Ammon's horn (tissue), 1 donor: ENCODE measurements around the gene ARHGEF28.

ENCODE experiments used
- DNase-seq: peaks from one replicate; pipeline ENCODE4 v3.0.0-alpha.2; 2016; ENCODE audit warnings: low spot score

Gene ARHGEF28

GRCh38 chr5:73816656-73817420, 190.8 kb downstream of the ARHGEF28 start:
- no peak for DNase-seq

GRCh38 chr5:73818357-73818756, 192.4 kb downstream of the ARHGEF28 start:
- no peak for DNase-seq

DNA sequence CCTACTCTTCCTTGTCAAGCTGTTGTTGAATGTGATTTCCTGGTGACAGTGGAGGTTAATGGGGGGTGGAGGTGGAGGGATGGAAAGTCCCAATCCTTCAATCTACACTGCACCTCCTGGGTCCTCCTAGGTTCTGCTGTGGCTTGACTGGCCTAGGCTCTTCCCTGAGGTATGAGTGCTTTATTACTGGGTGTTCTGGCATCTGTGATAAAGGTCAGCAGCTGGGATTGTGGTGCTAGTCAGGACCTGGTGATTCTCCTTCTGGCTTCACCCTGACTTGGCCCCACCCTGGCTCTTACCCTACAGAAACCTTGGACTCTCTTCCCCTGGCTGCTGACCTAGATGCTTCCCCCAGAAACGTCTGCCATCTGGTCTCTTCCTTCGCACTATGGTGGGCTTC, 194.3 kb downstream of the ARHGEF28 start:
- DNase-seq, result no peak

DNA sequence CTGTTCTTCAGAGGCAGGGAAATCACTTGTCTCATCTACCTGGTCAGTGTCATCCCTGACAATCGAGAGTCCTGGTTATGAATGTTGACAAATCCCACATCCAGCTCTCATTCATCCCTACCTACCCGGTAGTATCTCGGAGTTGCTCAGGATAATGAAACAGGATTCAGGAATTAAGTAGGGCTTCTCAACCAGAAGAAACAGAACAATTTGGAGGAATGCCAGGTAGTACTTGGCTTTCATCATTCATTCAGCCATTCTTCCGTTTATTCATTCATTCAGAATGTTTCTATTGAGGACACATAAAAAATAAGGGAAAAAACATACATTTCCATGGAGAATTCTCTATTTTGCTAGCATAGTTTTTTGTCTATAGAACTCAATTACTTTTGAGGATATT, 195.0 kb downstream of the ARHGEF28 start:
- no peak for DNase-seq

DNA sequence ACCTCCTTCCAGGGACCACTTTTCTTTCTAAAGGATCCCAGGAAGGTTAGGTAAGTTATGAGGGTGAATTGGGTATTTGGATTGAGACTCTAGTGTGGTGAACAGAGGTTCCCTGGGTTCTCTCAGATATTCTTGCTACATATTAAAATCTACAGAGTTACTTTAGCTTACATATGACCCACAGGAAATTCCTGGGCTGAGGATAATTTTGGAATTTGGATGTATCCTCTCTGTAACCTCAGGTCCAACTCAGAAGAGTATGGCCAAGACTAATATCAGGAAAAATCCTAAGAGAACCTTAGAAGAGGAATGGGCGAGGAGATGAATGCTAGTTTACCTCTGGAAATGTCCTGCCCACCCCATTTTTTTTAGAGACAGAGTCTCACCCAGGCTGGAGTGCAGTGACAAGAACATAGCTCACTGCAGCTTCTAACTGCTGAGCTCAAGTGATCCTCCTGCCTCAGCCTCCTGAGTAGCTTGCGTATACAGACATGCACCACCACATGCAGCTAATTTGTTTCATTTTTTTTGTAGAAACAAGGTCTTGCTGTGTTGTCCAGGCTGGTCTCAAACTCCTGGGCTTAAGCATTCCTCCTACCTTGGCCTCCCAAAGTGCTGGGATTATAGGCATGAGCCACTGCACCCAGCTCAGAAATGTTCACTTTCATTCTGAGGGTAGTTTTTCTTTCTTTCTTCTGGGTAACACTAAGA, 196.4 kb downstream of the ARHGEF28 start:
- no peak for DNase-seq

DNA sequence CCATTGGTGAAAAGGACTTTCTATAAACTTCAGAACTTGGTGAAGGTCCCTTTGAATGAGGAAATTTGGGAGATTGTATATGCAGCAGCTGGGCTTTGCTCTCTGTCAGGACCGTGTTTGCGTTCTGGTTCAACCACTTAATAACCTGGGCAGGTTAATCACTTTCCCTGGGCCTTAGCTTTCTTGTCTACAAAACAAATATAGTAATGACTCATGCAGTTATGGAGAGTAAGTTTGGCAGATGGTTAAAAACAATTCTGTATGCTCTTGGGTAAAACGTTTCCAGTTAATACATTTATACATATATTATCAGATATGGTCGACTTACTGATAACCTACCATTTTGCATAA, 197.0 kb downstream of the ARHGEF28 start:
- DNase-seq, result no peak

DNA sequence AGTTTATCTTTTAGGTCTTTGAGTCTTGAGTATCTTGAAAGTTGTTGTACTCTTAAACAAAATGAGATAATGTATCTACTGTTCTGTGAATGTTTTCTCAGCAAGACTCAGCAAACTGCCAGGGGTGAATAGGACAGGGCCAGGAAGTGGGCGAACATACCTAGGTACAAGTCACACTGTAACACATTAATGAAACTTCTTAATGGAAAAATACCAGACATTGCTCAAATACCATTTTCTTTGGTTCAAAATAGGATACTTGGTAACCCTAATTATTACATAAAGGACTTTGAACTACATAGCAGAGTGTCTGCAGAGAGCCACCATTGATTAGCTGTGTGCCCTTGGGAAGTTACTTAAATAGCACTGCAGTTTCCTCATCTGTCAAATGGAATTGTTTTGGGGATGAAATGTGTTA, 197.5 kb downstream of the ARHGEF28 start:
- no peak for DNase-seq

DNA sequence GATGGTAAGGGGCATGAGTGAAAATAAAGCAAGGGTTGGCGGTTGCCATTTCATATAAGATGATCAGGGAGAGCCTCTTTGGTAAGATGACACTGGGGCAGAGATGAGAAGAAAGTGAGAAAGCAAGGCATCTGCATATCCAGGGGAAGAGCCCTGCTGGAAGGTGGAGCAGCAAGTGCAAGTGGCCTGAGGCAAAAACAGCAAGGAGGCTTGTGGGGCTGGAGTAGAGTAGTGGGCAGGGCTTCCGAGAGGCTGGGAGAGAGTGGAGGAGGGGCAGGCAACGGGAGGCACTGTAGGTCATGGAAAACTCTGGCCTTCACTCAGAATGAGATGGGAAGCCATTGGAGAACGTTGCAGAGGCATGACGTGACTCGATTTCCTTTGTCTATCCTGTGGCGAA, 199.2 kb downstream of the ARHGEF28 start:
- no peak for DNase-seq

DNA sequence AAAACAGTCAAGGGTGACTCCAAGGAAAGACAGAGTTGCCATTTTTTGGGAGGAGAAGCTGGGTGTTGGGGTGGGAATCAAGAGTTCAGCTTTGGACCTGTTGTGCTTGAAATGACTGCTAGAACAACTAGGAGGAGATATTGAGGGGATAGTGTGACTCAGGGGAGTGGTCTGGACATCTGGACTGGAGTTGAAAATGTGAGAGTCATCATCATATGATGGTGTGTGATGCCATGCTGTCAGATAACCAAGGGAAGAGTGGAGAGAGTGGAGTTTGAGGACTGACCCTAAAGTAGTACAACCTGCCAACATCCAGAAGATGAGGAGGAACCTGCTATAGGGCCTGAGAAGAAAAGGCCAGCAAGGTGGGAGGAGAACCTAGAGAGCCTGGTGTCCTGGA, 199.7 kb downstream of the ARHGEF28 start:
- no peak for DNase-seq

- no peak for DNase-seq
Observed at GRCh38 chr5:73826301-73827105, 200.5 kb downstream of the ARHGEF28 start.

GRCh38 chr5:73827106-73827450, 201.1 kb downstream of the ARHGEF28 start:
- DNase-seq, result no peak

DNA sequence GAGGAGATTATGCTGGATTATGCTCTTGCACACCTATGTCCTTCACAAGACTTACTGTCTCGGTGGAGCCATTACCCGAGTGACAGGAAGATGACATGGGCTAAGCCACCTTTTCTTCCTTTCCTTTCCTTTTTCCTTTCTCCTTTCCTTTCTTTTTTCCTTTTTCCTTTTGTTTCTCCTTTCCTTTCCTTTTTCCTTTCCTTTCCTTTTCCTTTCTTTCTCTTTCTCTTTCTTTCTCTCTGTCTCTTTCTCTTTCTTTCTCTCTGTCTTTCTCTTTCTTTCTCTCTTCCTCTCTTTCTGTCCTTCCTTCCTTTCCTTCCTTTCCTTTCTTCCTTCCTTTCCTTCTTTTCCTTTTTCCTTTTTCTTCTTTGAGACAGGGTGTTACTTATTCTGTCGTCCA, 202.5 kb downstream of the ARHGEF28 start:
- DNase-seq, result no peak

DNA sequence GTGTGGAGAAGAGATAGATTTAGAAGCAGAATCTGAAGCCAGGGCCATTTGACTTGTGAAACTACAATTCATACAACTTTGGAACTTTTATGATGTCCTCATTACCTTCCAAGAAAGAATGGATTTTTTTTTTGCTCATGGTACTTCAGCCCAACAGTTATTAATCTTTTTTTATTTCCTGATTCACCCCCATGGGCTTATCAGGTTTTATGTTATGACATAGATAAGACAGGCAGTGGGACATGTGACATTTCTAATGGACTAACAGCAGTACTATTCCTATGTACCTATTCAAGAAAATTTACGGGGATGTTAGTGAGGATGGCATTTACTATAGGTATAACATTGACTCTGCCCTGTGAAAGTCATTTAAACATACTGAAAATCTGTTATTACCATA, 204.7 kb downstream of the ARHGEF28 start:
- no peak for DNase-seq

GRCh38 chr5:73831066-73831465, 205.1 kb downstream of the ARHGEF28 start:
- no peak for DNase-seq

DNA sequence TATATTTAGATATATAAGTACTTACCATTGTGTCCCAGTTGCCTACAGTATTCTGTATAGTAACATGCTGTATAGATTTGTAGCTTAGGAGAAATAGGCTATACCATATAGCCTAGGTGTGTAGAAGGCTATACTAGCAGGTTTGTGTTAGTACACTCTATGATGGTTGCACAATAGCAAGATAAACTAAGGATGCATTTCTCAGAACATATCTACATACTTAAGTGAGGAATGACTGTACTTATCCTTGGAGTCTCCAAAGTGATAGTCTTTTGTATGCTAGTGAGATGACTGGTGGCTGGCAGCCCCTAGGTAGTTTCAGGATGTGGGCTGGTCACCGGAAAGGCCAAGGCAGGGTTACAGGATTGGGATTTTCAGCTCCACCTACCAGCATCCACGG, 208.7 kb downstream of the ARHGEF28 start:
- no peak for DNase-seq

DNA sequence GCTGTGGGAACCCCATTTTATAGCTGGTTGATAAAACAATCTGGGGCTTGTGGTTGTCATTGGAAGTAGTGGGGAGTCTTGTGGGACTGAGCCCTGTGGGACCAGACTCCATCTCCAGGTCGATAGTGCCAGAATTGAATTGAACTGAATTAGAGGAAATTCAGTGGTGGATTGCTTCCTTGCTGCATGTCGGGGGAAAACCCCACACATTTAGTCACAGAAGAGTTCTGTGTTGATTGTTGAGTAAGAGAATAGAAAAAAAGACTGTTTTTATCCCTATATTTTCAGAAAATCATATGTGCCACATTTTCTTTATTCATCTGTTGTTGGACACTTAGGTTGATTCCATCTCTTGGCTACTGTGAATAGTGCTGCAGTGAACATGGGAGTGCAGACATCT, 209.7 kb downstream of the ARHGEF28 start:
- no peak for DNase-seq

GRCh38 chr5:73836607-73837006, 210.6 kb downstream of the ARHGEF28 start:
- DNase-seq, result no peak

GRCh38 chr5:73838901-73839300, 212.9 kb downstream of the ARHGEF28 start:
- DNase-seq, result no peak

DNA sequence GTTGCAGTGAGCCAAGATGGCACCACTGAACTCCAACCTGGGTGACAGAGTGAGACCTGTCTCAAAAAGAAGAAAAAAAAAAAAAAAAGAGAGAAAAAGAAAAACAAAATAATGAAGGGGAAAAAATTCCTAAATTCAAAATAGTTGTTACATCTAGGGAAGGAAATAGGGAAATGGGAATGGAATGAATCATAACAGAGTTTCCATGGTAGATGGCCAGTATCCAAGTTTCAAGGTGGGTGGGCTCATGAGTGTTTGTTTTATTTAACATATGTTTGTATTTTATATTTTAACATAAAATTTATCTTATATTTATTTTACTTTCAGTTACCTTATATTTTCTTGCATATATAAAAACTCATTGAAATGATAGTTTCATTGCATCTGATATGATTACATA, 215.6 kb downstream of the ARHGEF28 start:
- DNase-seq, result no peak

DNA sequence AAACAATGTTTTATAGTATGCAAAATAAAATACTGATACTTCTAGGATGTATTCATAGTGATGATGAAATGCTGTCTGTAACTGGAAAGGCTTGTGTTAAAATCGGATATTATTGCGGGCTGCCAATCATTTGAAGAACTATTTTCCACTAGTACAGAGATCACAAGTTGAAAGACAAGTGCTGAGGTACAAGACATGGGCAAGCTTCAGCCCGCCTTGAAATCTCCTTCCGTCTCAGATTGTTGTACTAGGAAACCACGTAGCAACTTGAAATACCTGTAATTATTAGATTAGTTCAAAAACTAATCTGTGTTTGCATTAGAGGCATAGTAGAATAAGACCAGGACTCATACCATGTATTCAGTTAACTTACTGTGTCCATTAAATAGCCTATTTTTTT, 218.2 kb downstream of the ARHGEF28 start:
- no peak for DNase-seq

GRCh38 chr5:73851471-73852181, 225.6 kb downstream of the ARHGEF28 start:
- no peak for DNase-seq

DNA sequence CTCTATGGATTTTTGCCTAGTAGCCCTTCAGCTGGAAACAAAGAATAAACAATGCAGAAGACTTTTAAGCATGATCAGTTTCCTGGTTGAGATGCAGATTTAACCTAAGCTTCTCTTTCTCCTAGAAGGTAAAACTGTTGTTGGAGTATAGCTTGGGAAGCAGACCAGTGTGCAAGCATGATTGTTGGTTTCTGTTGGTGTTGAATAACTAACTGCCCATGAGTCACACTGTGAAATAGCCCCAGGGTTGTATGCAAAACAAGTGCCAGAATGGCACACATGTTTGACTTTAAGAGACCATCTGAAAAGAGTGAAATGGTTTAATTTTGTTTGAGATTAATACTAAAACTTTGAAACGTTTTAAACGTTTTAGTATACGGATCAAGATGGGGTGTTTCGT, 227.1 kb downstream of the ARHGEF28 start:
- DNase-seq, result no peak
